HG03039 (cell line): ENCODE results near the gene PROK1.
"Not testable (repeated sequence)": the region's sequence is repeated elsewhere in the genome, so short reads cannot be mapped to it uniquely, and the experiment has no call there.

Experiments used
- ATAC-seq: cut with Tn5 transposase; IDR thresholded peaks from one replicate; pipeline ENCODE4 v1.9.1; 2021; ENCODE audit warnings: mild to moderate bottlenecking, moderate library complexity; ENCODE audit not compliant: unreplicated experiment

PROK1 gene, protein sequence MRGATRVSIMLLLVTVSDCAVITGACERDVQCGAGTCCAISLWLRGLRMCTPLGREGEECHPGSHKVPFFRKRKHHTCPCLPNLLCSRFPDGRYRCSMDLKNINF

GRCh38 chr1:110450929-110451328 lies at the start of gene PROK1:
Gene PROK1 (plus strand): TSS chr1:110451149. CDS start chr1:110451217, 68 bp downstream.
- ATAC-seq = no peak

- ATAC-seq = no peak
Measured at GRCh38 chr1:110403805-110404204, 47.1 kb upstream of the PROK1 start.

GRCh38 chr1:110404401-110404800 lies 46.5 kb upstream of the PROK1 start:
- ATAC-seq = no peak

GRCh38 chr1:110406407-110406806 lies 44.5 kb upstream of the PROK1 start:
- not testable (repeated sequence) for ATAC-seq

GRCh38 chr1:110407260-110408210 lies 43.4 kb upstream of the PROK1 start, which contains the start of gene LAMTOR5:
Gene LAMTOR5 (minus strand): TSS chr1:110407694. CDS start chr1:110407620, 74 bp downstream.
- peak; percentile 79 for ATAC-seq

GRCh38 chr1:110408488-110408887 lies 42.5 kb upstream of the PROK1 start:
- ATAC-seq = no peak

DNA sequence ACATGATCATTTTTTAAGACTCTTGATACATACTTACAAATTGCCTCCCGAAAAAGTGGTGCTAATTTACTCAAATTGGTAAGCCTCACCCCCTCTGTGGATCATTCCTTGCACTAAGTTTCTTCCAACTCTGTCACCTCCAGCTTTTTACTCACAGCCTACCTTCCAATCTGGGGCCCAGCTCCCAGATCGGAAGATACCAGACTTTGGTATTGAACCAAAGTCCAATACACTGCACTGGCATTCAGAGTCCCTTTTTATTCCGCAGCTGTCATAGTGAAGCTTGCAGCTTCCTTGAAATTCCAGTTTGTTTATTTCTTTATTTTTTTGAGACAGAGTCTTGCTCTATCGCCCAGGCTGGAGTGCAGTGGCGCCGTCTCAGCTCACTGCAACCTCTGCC lies 41.6 kb upstream of the PROK1 start:
- ATAC-seq = no peak

GRCh38 chr1:110411173-110411735 lies 39.7 kb upstream of the PROK1 start:
- no peak for ATAC-seq

GRCh38 chr1:110412576-110412975 lies 38.4 kb upstream of the PROK1 start:
- ATAC-seq = no peak

- not testable (repeated sequence) for ATAC-seq
Measured at GRCh38 chr1:110413045-110413444, 37.9 kb upstream of the PROK1 start.

DNA sequence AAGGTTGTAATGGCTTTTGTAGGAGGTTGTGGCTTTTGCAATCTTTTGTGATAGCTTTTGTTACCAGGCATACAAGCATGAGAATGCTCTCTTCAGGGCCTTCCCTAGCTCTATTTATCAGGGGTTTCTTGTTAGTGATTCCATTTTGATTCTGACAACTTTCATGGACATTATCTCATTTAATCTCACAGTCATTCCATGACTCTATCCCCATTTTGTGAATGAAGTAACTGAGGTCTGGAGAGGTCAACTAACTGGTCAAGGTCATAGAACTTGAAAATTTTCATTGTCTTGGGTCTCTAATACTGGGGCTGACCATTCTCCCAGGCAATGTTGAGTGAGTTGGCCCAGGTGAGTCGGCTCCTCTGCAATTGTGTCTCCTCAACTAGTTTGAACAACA lies 32.2 kb upstream of the PROK1 start:
- no peak for ATAC-seq

- no peak for ATAC-seq
Measured at GRCh38 chr1:110420023-110420662, 30.8 kb upstream of the PROK1 start.

- ATAC-seq = no peak
Measured at GRCh38 chr1:110420874-110421793, 29.8 kb upstream of the PROK1 start.

DNA sequence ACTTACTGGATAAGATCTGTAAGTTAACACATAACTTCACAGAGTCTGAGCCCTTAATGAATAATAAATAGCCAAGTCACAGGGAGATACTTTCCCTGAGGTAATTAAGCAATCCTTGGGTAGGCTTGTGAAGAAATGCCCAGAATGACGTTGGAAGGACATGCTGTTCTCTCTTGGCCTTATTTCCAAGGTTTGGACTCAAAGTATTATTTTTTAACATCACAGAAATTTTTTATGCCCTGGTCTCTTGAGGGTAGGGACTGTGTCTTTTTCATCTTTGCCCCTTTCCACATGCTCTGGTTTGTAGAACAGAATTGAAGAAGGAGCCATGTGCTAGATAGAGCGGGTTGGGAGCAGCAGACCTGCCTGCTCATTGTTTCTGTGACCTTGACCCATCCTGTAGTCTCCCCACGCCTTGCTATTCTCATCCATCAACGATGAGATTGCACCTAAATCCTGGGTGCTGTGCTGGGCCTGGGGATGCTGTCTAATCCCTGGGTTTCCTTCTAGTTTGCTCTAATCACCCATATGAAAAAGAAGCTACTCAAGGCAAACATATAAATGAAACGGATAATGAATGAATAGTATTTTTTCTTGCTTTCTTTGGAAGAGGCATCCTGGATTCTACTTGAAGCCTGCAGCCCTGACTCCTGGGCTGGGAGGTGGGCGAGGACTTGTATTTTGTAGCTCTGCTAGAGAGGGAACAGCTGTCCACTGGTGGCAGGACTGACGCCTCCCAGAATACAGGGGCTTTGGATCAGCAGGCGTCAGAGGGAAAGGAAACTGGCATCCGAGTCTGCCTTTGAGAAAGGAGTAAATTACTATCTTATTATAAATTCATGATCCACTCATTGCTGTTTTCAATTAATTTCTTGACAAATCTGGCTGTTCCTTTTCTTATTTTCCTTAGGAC lies 26.0 kb upstream of the PROK1 start:
- no peak for ATAC-seq

- ATAC-seq = no peak
Measured at GRCh38 chr1:110425612-110426152, 25.3 kb upstream of the PROK1 start.

- ATAC-seq = no peak
Measured at GRCh38 chr1:110426854-110427253, 24.1 kb upstream of the PROK1 start.

DNA sequence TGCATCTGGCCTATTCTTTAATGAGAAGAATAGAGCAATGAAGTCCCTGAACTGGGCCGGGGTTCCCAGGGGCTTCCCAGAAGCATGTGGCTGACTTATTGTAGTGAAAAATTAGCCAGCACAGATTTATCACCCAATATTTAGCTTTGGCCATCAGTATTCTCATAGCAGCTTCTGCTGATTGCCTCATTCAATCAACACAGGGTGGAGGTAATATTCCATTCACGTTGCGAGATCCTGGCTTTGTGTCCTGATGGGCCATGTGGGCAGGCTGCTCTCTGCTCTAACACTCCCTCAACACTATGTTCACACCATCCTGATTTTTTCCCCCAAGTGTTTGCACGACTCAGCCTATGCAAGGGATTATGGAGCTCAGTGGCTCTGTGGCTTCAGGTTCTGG lies 22.0 kb upstream of the PROK1 start:
- no peak for ATAC-seq

DNA sequence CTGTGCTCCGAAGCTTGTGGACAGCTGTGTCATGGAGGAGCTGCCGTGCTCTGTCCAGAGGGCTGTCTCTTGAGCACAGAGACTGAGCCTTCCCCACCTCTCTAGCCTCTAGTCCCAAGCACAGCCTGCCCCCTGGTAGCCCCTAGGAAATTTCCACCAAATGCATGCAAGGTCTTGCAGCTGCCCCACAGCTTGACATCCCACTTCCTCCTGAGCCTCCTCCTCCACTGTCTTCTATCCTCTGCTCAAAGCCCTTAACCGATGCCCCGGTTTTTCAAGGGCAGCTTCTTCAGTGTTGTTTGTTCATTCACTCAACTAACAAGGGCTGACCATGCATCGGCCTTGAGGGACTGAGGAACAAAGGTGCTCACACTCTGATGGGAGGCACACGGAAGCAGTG lies 20.6 kb upstream of the PROK1 start:
- ATAC-seq = no peak

DNA sequence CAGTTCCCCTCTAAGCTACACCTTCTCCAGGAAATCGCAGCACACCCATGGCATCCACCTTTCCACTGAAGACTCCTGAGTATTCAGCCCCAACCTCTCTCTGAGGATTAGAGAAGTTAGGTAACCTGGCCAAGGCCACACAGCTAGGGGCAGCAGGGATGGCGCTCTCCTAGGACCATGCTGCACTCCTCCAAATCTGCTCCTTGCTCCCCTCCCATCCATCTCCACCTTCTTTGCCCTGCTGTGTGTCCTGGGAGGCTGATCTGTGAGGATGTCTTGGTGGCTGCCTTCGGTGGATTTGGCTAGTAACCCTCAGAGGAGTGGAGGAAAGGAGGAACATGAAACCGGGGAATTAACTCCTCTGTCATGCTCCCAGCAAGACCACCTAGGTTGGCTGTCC lies 20.0 kb upstream of the PROK1 start:
- ATAC-seq = no peak
